GM12891 (cell line): ENCODE measurements around the gene HMSD.

Source experiments
- PAX5 ChIP-seq: IDR thresholded peaks from 2 replicates; pipeline ENCODE4 v1.6.1; 2011; ENCODE audit warnings: low read length, moderate library complexity, mild to moderate bottlenecking; ENCODE audit not compliant: insufficient read depth, severe bottlenecking
- POLR2A ChIP-seq: IDR thresholded peaks from 2 replicates; pipeline ENCODE4 v1.6.1; 2011; ENCODE audit warnings: low read depth, low read length, control low read depth
- POLR2AphosphoS5 ChIP-seq: IDR thresholded peaks from 2 replicates; pipeline ENCODE4 v1.6.1; 2011; ENCODE audit warnings: low read depth, low read length, control low read depth
- POU2F2 ChIP-seq: IDR thresholded peaks from 2 replicates; pipeline ENCODE4 v1.6.1; 2011; ENCODE audit warnings: low read depth, mild to moderate bottlenecking, control low read depth, low read length, moderate library complexity
- SPI1 ChIP-seq: IDR thresholded peaks from 2 replicates; pipeline ENCODE4 v1.6.1; 2011; ENCODE audit warnings: low read depth, low read length, control low read depth
- TAF1 ChIP-seq: IDR thresholded peaks from 2 replicates; pipeline ENCODE4 v1.6.1; 2011; ENCODE audit warnings: low read depth, low read length, control low read depth

DNA sequence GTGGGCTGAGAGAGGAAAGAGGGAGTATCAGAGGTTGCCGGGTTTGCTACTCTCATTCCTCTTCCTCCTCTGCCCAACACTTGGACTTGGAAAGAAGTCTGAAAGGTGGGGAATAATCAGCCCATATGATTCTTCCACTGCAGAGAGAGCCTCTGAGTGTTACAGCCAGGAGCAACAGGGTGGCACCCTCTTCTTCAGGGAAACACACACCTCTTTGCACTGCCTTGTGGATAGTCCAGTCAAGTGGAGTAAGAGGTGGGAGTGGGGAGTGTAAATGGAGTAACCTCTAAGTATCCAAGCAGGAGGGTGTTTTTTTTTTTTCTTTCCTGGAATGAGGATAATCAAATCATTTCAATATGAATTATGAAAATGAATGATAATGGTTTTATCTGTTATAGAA, 11.8 kb downstream of the HMSD start:
- no peak for TF ChIP-seq POLR2A
- no peak for TF ChIP-seq SPI1
- no peak for TF ChIP-seq TAF1
- TF ChIP-seq POLR2AphosphoS5, result no peak
- TF ChIP-seq POU2F2, result no peak
- TF ChIP-seq PAX5, result no peak
